Measurements from ENCODE around the gene KCNK1. TPM values are rescaled to one million over a fixed set of nuclear protein-coding genes. Genes with fewer than 3 reads are reported as not detected.
"Not testable (repeated sequence)": the region's sequence is repeated elsewhere in the genome, so short reads cannot be mapped to it uniquely, and the experiment has no call there.

The KCNK1 gene
- total and polyA plus RNA-seq, 2 of the 8 experiments (the other 6 are each of a cell fraction or from before 2014, with no cell fraction given): 11.9 to 16.5 TPM

GRCh38 chr1:233670363-233670762 lies 56.5 kb downstream of the KCNK1 start:
- H2BK12ac ChIP-seq (ENCODE audit: low read depth, low read length); H3K79me1 ChIP-seq (ENCODE audit: low read depth, low read length); POLR2A ChIA-PET (ENCODE audit: partially characterized antibody); H2BK15ac ChIP-seq (ENCODE audit: low read length); H4K20me1 ChIP-seq (replicated peaks in 1 of 2; ENCODE audit: control insufficient read depth in 1 of 2, insufficient read depth in 2 of 2, low read length in 2 of 2); H2BK20ac ChIP-seq (ENCODE audit: low read length); H3K9me3 ChIP-seq (ENCODE audit: insufficient read depth in 2 of 2, low read depth in 1 of 2, low read length in 1 of 2); DNase-seq (ENCODE audit: low read depth in 1 of 2, low spot score in 2 of 2); CTCF ChIA-PET (ENCODE audit: partially characterized antibody); H4K5ac ChIP-seq (ENCODE audit: insufficient read length, low read depth, low read length); H2AK5ac ChIP-seq (ENCODE audit: low read depth, low read length); H3K23ac ChIP-seq (ENCODE audit: insufficient read length); H3K4me2 ChIP-seq (ENCODE audit: insufficient read depth in 1 of 2, low read depth in 2 of 2, low read length in 2 of 2); H2BK5ac ChIP-seq (ENCODE audit: low read depth, low read length); H3K56ac ChIP-seq (replicated peaks; ENCODE audit: insufficient read length, low read depth, low read length); H3K18ac ChIP-seq (ENCODE audit: extremely low read depth, low read length); FAIRE-seq; H4K8ac ChIP-seq (ENCODE audit: extremely low read depth, insufficient read depth, low read length); H3K4me1 ChIP-seq (replicated peaks in 1 of 4; ENCODE audit: control insufficient read depth in 3 of 4, insufficient read depth in 4 of 4, low read length in 3 of 4); H2AFZ ChIP-seq (ENCODE audit: low read length); H3K27ac ChIP-seq (ENCODE audit: low read depth, low read length); H3K79me2 ChIP-seq (ENCODE audit: control insufficient read depth in 1 of 2, insufficient read depth in 2 of 2, low read length in 2 of 2); H3K27me3 ChIP-seq (replicated peaks in 1 of 4; ENCODE audit: control insufficient read depth in 3 of 4, extremely low read depth in 1 of 4, insufficient read depth in 3 of 4, low read length in 3 of 4); H3K9ac ChIP-seq (replicated peaks in 1 of 4; ENCODE audit: extremely low read depth in 1 of 4, low read depth in 3 of 4, low read length in 3 of 4); H3K23me2 ChIP-seq (ENCODE audit: low read depth, low read length); H3K4ac ChIP-seq (replicated peaks; ENCODE audit: insufficient read length, low read depth, low read length); H4K91ac ChIP-seq (replicated peaks; ENCODE audit: insufficient read length, low read length); H3K14ac ChIP-seq (ENCODE audit: insufficient read length); H3K4me3 ChIP-seq (ENCODE audit: extremely low read depth in 1 of 4, insufficient read depth in 2 of 4, low read depth in 3 of 4, low read length in 4 of 4); H2BK120ac ChIP-seq (replicated peaks; ENCODE audit: low read depth, low read length): not testable (repeated sequence)
- 93% methylated on average over 2 of the region's 2 CpGs; no CpG with 5 or more reads in 1 of the 2 experiments for WGBS, 2 experiments (ENCODE audit: extremely low coverage in 1 of 2, insufficient coverage in 1 of 2, insufficient read length in 1 of 2, insufficient replicate concordance in 2 of 2, low coverage in 1 of 2, low lambda C conversion rate in 2 of 2, missing lambda C conversion rate in 1 of 2)
- H3K36me3 ChIP-seq (ENCODE audit: control insufficient read depth in 2 of 4, insufficient read depth in 4 of 4, low read length in 3 of 4): peaks cover 0 to 10% (median under 1%) of the 10 kb centered on the region in 4 experiments; a peak in 3 of 8 replicates

Measured in H1 (cell line).